Stimulated activated CD8-positive, alpha-beta memory T cell treated with anti-CD3 and anti-CD28 coated beads, Interleukin-15, amount 100 ng/mL, for 48 hours (primary cell): ENCODE measurements around the gene NDUFS3.
A peak's percentile ranks its signal among the peaks of the same experiment; 100 is the strongest.
"Not testable (repeated sequence)": the region's sequence is repeated elsewhere in the genome, so short reads cannot be mapped to it uniquely, and the experiment has no call there.

Source experiments
- DNase-seq, 2 donors: peaks; one replicate each; pipeline ENCODE4 v3.0.0-alpha.2; 2020; ENCODE audit warnings: low read depth in 2 of 2

NDUFS3 gene

GRCh38 chr11:47578524-47579494 lies at the start of gene NDUFS3, which contains the start of gene KBTBD4:
NDUFS3 (plus strand) TSS chr11:47579074; CDS start chr11:47579092, 18 bp downstream.
KBTBD4 (minus strand) TSS chr11:47578970; CDS start chr11:47578951, 19 bp downstream.
- DNase-seq: peak; percentile 74 to 79

GRCh38 chr11:47529951-47530350 lies 48.9 kb upstream of the NDUFS3 start:
- no peak for DNase-seq

DNA sequence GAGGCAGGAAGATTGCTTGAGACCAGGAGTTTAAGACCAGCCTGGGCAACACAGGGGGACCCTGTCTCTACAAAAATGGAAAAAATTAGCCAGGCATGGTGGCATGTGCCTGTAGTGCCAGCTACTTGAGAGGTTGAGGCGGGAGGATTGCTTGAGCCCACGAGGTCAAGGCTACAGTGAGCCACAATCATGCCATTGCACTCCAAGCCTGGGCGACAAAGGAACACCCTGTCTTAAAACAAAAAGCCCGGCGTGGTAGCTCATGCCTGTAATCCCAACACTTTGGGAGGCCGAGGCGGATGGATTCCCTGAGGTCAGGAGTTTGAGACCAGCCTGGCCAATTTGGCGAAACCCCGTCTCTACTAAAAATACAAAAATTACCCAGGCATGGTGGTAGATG lies 48.2 kb upstream of the NDUFS3 start:
- not testable (repeated sequence) for DNase-seq

DNA sequence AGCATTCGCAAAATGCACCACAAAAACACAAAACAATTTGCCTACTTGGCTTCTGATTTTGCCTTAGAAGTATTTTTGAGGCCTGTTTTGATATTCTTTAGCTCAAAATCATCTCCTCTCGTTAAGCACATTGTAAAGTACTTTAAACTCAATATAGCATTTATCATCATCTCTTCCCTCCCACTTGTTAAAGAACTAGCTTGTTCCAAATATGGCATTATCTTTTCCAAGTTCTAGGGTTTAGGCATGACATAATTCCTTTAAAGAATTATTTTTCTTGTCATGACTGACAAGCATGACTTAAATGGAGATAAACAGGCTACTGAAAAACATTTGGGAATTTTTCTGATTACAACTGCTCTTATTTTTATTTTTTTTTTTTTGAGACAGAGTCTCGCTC lies 47.2 kb upstream of the NDUFS3 start:
- DNase-seq: no peak

GRCh38 chr11:47532597-47533213 lies 46.2 kb upstream of the NDUFS3 start:
- DNase-seq: no peak

GRCh38 chr11:47533690-47534151 lies 45.2 kb upstream of the NDUFS3 start:
- DNase-seq: no peak

- no peak for DNase-seq
Measured at GRCh38 chr11:47534704-47535251, 44.1 kb upstream of the NDUFS3 start.

DNA sequence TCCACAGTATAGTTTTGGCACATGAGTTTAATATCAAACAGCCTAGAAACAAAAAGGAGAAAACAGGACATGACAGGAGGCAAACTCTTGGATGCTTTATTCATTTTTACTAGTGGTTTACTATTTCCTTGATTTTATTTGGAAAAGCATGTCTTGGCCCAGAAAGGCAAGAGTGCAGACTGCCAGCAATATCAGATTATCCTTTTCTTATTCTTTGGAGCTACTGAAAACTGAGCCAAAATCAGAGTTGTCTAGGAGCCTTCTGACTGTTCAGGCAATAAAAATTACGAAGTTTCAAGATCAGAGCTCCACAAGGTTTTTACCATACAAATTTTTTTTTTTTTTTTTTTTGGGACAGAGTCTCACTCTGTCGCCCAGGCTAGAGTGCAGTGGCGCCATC lies 42.0 kb upstream of the NDUFS3 start:
- DNase-seq: no peak

GRCh38 chr11:47538741-47539565 lies 39.9 kb upstream of the NDUFS3 start:
- no peak for DNase-seq

DNA sequence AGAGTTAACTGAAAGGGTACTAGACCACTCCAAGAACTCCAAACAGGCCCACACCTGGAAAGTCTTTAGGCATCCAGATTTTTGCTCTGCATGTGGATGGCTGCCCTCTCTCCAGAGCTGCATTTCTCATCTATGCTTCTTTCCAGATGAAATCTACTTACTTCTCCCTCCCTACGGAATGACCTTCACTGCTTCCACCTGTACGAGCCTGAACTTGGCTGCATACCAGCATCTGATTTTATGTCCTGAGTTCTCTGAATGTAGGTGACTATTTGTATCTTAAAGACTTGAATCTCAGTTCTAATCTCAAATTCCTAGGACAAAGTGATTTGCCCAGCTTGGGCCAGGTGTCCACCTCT lies 39.2 kb upstream of the NDUFS3 start:
- no peak for DNase-seq

GRCh38 chr11:47541070-47541469 lies 37.8 kb upstream of the NDUFS3 start:
- DNase-seq: no peak

- DNase-seq: no peak
Measured at GRCh38 chr11:47545298-47545697, 33.6 kb upstream of the NDUFS3 start.

DNA sequence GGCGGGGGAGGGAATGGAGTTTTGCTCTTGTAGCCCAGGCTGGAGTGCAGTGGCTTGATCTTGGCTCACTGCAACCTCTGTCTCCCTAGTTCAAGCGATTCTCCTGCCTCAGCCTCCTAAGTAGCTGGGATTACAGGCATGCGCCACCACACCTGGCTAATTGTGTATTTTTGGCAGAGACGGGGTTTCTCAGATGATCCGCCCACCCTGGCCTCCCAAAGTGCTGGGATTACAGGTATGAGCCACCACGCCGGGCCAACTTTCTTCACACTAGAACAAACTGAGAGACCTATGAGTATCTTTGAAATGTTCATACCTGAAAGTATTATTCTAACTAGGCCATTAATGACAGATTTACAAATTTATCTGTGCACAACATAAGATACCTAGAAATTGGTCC lies 32.6 kb upstream of the NDUFS3 start:
- not testable (repeated sequence) for DNase-seq

DNA sequence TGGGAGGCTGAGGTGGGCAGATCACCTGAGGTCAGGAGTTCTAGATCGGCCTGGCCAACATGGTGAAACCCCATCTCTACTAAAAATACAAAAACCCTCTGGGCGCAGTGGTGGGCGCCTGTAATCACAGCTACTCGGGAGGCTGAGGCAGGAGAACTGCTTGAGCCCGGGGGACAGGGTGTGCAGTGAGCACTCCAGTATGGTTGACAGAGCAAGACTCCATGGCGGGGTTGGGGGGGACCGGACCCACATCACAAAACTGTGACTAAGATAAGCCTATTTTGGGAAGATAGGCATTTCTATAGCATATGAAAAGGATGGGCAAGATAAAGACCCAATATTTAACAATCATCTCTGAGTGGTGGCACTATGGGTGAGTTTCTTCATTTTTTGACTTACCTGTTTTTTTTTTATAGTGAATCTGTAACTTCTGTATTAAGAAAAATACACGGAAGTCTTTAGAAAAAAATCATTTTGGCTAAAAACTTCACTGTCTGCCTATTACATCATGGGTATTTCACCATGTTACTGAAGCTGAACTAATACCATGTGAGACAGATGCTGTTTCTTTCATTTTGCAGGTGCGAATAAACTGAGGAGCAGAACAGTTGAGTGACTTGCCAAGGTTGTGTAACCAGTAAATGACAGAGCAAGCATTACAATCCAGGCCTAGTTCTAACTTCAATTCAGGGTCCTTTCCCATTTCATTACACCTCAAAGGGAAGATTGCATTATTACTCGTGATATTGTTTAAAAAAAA lies 28.4 kb upstream of the NDUFS3 start:
- DNase-seq: no peak

DNA sequence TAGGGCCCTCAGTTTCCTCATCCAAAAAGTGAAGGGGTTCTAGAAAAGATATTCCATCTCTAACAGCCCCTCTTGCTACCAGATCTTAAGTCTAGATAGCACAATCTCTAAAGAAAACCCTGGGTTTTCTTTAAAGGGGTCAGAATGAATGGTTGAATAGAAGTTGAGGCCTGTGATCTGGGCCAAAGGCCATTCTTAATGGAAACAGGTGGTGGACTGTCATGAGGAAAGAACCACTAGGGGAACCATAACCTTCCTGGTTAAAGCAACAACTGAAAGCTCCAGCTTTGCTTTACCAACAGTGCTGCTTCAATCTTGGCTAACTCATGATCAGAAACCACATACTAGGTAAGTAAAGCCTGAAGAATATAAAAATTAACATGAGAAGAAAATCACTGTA lies 27.8 kb upstream of the NDUFS3 start:
- no peak for DNase-seq

- peak in 1 of 2 donors; percentile 9 for DNase-seq
Measured at GRCh38 chr11:47552056-47552565, 26.8 kb upstream of the NDUFS3 start.

DNA sequence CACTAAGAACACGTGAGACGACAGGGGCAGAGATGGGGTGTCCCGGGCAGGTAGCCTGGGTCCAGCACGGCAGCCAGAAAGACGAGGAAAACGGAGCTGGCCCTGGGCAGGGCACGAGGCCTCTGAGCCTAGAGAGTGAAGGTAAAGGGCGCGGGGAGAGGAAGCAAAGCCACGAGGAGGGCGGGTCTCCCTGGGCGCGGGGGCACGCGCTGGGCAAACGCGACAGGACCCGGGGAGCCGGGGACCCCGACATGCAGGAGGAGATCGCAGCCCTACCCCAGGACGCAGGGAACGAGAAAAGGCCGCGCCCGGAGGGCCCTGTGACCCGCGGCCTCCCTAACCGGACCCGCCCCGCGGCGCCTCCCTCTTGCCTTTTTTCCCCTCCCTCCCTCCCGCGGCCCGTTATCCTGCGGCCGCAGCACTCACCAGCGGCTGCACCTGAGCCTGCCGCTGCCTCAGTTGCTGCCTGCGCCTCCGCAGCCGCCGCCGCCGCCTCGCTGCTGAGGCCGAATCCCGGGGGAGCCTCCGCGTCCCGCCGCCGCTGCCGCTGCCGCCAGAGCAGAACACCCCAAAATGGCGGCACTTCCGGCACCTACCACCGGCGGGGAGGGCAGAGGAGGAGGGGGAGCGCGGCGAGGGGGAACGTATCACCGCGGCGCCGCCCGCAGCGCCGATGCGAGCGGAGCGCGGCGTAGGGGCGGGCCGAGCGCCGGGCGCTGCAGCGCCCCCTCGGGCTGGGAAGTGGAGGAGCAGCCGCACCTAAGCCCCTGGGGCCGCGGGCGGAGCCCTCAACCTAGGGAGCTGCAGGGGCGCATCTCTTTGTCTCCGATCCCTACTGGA lies 26.1 kb upstream of the NDUFS3 start, which contains the start of gene CELF1:
Gene CELF1 (minus strand): TSS at position 567 of the 840 bp plus-strand sequence. CDS start 53,609 bp downstream, outside the sequence.
- peak; percentile 88 to 89 for DNase-seq

DNA sequence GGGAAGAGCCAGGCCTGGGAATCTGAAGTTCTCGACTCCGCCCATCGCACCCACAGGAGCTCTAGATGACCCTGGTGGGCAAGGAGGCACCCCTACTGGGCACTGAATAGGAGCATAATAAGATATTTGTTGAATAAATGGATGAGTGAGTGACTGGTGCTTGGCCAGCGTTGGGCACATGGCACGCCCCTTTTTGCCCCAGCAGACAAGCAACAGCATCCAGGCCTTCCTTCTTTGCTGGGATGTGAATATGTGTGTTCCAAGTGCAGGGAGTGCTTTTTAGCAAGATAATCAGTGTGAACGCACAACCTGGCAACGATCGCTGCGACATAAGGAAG lies 25.5 kb upstream of the NDUFS3 start:
- DNase-seq: peak in 1 of 2 donors; percentile 26

- DNase-seq: not testable (repeated sequence)
Measured at GRCh38 chr11:47557004-47557403, 21.9 kb upstream of the NDUFS3 start.

GRCh38 chr11:47558695-47559094 lies 20.2 kb upstream of the NDUFS3 start:
- DNase-seq: no peak
